Common myeloid progenitor, CD34-positive (primary cell): Measurements from ENCODE around the gene SFMBT1.
"Not testable (repeated sequence)": the region's sequence is repeated elsewhere in the genome, so short reads cannot be mapped to it uniquely, and the experiment has no call there.

Experiments used
- CTCF ChIA-PET: fragments of 350-600 bp; sonication (Branson Sonifier 250); formaldehyde crosslinking; loops from one replicate; lab custom pipeline; 2021; ENCODE audit warnings: antibody characterized with exemption; lab: Charles Lee
- POLR2A ChIA-PET: fragments of 350-600 bp; sonication (Branson Sonifier 250); formaldehyde crosslinking; loops from one replicate; lab custom pipeline; 2021; ENCODE audit warnings: antibody characterized with exemption; lab: Charles Lee
- DNase-seq, 3 donors: peaks; one replicate each; pipeline versions ENCODE4 v3.0.0 to v3.0.0-alpha.2; 2013
- H3K27ac ChIP-seq, 2 experiments: 1 replicate in 1 of 2; 2 replicates in 1 of 2; pipeline ENCODE4 v1.7.0; 2013; ENCODE audit warnings: inconsistent platforms in 2 of 2, low read length in 2 of 2, mild to moderate bottlenecking in 2 of 2, low read depth in 1 of 2, moderate library complexity in 1 of 2; ENCODE audit not compliant: severe bottlenecking in 2 of 2, insufficient read depth in 1 of 2, poor library complexity in 1 of 2
- H3K27me3 ChIP-seq, 5 experiments: replicated peaks in 2 of 5; 1 replicate in 3 of 5; 2 replicates in 2 of 5; pipeline versions ENCODE4 v1.6.1 to v1.7.0; 2013; ENCODE audit warnings: low read length in 4 of 5, mild to moderate bottlenecking in 2 of 5, moderate library complexity in 2 of 5, inconsistent platforms in 1 of 5; ENCODE audit not compliant: insufficient read depth in 5 of 5, control insufficient read depth in 4 of 5
- H3K36me3 ChIP-seq, 4 experiments: 1 replicate in 2 of 4; 2 replicates in 2 of 4; pipeline versions ENCODE4 v1.6.1 to v1.7.0; 2013; ENCODE audit warnings: low read length in 3 of 4, control low read depth in 1 of 4, mild to moderate bottlenecking in 1 of 4; ENCODE audit not compliant: control insufficient read depth in 4 of 4, insufficient read depth in 4 of 4
- H3K4me1 ChIP-seq, 4 experiments: 1 replicate in 3 of 4; 2 replicates in 1 of 4; pipeline versions ENCODE4 v1.6.1 to v1.7.1; 2013; ENCODE audit warnings: low read length in 3 of 4, mild to moderate bottlenecking in 3 of 4, control low read depth in 1 of 4, inconsistent platforms in 1 of 4, moderate library complexity in 1 of 4; ENCODE audit not compliant: control insufficient read depth in 4 of 4, insufficient read depth in 4 of 4; ENCODE audit errors: control extremely low read depth in 1 of 4
- H3K4me3 ChIP-seq, 7 experiments: 1 replicate in 4 of 7; 2 replicates in 3 of 7; pipeline versions ENCODE4 v1.5.1 to v1.7.0; 2013; ENCODE audit warnings: mild to moderate bottlenecking in 7 of 7, low read length in 6 of 7, moderate library complexity in 6 of 7, inconsistent platforms in 2 of 7, low read depth in 2 of 7, control low read depth in 1 of 7; ENCODE audit not compliant: insufficient read depth in 4 of 7, control insufficient read depth in 1 of 7; ENCODE audit errors: extremely low read depth in 1 of 7
- H3K9me3 ChIP-seq, 5 experiments: 1 replicate in 4 of 5; 2 replicates in 1 of 5; pipeline versions ENCODE4 v1.6.1 to v1.7.1; 2013; ENCODE audit warnings: low read length in 4 of 5, mild to moderate bottlenecking in 2 of 5, inconsistent platforms in 1 of 5, low read depth in 1 of 5, moderate library complexity in 1 of 5; ENCODE audit not compliant: control insufficient read depth in 4 of 5, insufficient read depth in 2 of 5; ENCODE audit errors: control extremely low read depth in 1 of 5
- WGBS: methylation state at CpG from one replicate; pipeline ENCODE4 v1.1.5; 2013; ENCODE audit not compliant: insufficient coverage; 5-methylcytosine and 5-hydroxymethylcytosine counted together

The SFMBT1 gene

GRCh38 chr3:53067567-53067966 is 21.7 kb upstream of the SFMBT1 start:
- H3K27ac ChIP-seq: no peak overlapping the region
- POLR2A ChIA-PET: no interaction called here
- peaks cover 0 to 19% (median 3%) of the 10 kb centered on the region in 5 experiments for H3K27me3 ChIP-seq
- no peaks in the 10 kb centered on the region for H3K36me3 ChIP-seq
- H3K9me3 ChIP-seq: no peaks in the 10 kb centered on the region
- WGBS: 100% methylated on average over 3 of the region's 3 CpGs
- CTCF ChIA-PET: interaction anchor here (1.4 kb wide), 1 partner anchor 215 kb away, joined by 3 read pairs; no protein-coding TSS in a partner anchor
- peaks cover 0 to 7% (median 6%) of the 10 kb centered on the region in 4 experiments for H3K4me1 ChIP-seq
- no peak for DNase-seq
- H3K4me3 ChIP-seq: no peak overlapping the region

DNA sequence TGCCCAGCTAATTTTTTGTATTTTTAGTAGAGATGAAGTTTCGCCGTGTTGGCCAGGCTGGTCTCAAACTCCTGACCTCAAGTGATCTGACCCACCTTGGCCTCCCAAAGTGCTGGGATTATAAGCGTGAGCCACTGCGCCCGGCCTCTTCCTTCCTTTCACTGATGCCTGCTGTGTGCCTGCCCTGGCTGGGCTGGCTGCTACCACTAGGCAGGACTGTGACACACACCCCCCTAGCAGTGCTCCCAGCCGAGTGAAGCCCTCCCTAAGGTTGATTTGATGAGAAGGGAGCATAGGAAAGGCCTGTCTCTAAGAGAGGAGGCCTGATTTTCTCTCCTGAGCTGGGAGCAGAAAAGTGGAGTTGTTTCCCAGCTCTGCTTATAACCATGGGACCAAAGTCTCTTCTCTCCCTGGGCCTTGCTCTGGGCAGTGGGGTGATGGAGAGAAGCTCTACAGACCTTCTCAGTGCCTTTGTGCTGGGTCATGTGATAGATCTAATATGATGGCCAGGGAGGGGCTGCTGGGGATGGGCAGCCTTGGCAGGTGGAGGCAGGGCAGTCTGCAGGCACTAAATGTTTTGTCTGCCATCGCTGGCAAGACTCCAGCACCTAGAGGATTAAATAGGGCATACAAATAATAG is 20.1 kb upstream of the SFMBT1 start:
- Histone ChIP-seq H3K27me3 (peaks cover 0 to 26% (median 4%) of the 10 kb centered on the region in 5 experiments), H3K4me1 (no peaks in the 10 kb centered on the region), H3K4me3 (no peak overlapping the region), H3K9me3 (no peaks in the 10 kb centered on the region), H3K36me3 (no peaks in the 10 kb centered on the region), H3K27ac (no peak overlapping the region)
- no peak for DNase-seq
- WGBS: 88% methylated on average over 5 of the region's 7 CpGs
- CTCF ChIA-PET: no interaction called here
- POLR2A ChIA-PET: no interaction called here

- CTCF ChIA-PET: interaction anchor here (1.3 kb wide), 1 partner anchor 10 kb away, joined by 3 read pairs; no protein-coding TSS in a partner anchor
Observed at GRCh38 chr3:53062905-53063304, 17.0 kb upstream of the SFMBT1 start.

GRCh38 chr3:53056442-53056841 is 10.6 kb upstream of the SFMBT1 start:
- Histone ChIP-seq H3K9me3 (no peaks in the 10 kb centered on the region), H3K4me3 (no peak overlapping the region), H3K27me3 (peaks cover 0 to 14% (median 3%) of the 10 kb centered on the region in 5 experiments), H3K36me3 (no peaks in the 10 kb centered on the region), H3K4me1 (no peaks in the 10 kb centered on the region), H3K27ac (no peak overlapping the region)
- ChIA-PET CTCF (interaction anchor here (1.6 to 1.9 kb wide), 3 partner anchors 9 to 205 kb away, joined by 4 to 11 read pairs (median 8); no protein-coding TSS in a partner anchor), POLR2A (no interaction called here)
- WGBS: no CpG with 5 or more reads among the region's 2 CpGs
- peak in 1 of 3 donors; percentile 23 for DNase-seq

More at GRCh38 chr3:53062905-53063304, 17.0 kb upstream of the SFMBT1 start:
- Histone ChIP-seq H3K36me3 (no peaks in the 10 kb centered on the region), H3K27me3 (peaks cover 0 to 25% (median 4%) of the 10 kb centered on the region in 5 experiments), H3K4me3 (no peak overlapping the region), H3K4me1 (no peaks in the 10 kb centered on the region), H3K27ac (no peak overlapping the region), H3K9me3 (no peaks in the 10 kb centered on the region)
- POLR2A ChIA-PET: no interaction called here
- WGBS: no CpG with 5 or more reads among the region's 2 CpGs
- DNase-seq: no peak

DNA sequence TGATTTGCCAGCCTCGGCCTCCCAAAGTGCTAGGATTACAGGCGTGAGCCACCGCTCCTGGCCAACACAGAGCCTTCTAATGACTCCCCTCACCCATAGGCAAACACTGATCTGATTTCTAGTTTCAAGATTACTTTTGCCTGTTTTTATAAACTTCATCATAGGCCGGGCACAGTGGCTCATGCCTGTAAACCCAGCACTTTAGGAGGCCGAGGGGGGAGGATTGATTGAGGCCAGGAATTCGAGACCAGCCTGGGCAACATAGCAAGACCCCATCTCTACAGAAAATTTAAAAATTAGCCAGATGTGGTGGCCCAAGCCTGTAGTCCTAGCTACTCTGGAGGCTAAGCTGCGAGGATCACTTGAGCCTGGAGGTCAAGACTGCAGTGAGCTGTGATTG is 8.4 kb upstream of the SFMBT1 start:
- H3K4me3 ChIP-seq, POLR2A ChIA-PET, H3K9me3 ChIP-seq, DNase-seq, H3K36me3 ChIP-seq, H3K27ac ChIP-seq, H3K4me1 ChIP-seq: not testable (repeated sequence)
- peaks cover 0 to 19% (median 4%) of the 10 kb centered on the region in 5 experiments for H3K27me3 ChIP-seq
- CTCF ChIA-PET: interaction anchor here (1.3 kb wide), 1 partner anchor 16 kb away, joined by 3 read pairs; no protein-coding TSS in a partner anchor
- WGBS: 99% methylated on average over 6 of the region's 7 CpGs

- Histone ChIP-seq H3K36me3 (no peaks in the 10 kb centered on the region), H3K9me3 (no peaks in the 10 kb centered on the region), H3K27ac (no peak overlapping the region), H3K4me3 (no peak overlapping the region), H3K27me3 (peaks cover 0 to 37% (median 13%) of the 10 kb centered on the region in 5 experiments), H3K4me1 (peaks cover 0 to 1% (median under 1%) of the 10 kb centered on the region in 4 experiments)
- 92% methylated on average over 2 of the region's 2 CpGs for WGBS
- ChIA-PET POLR2A (no interaction called here), CTCF (interaction anchor here (0.9 to 1.5 kb wide), 2 partner anchors 10 to 25 kb away, joined by 3 read pairs; no protein-coding TSS in a partner anchor)
- DNase-seq: no peak
Observed at GRCh38 chr3:53051929-53052328, 6.1 kb upstream of the SFMBT1 start.

GRCh38 chr3:53049987-53050386 is 4.1 kb upstream of the SFMBT1 start:
- Histone ChIP-seq H3K27me3 (peaks cover 0 to 45% (median 14%) of the 10 kb centered on the region in 5 experiments), H3K4me1 (peaks cover 0 to 12% (median 10%) of the 10 kb centered on the region in 4 experiments), H3K4me3 (no peak overlapping the region), H3K36me3 (no peaks in the 10 kb centered on the region), H3K9me3 (no peaks in the 10 kb centered on the region), H3K27ac (no peak overlapping the region)
- ChIA-PET POLR2A (no interaction called here), CTCF (interaction anchor here (1.2 kb wide), 1 partner anchor 21 kb away, joined by 3 read pairs; no protein-coding TSS in a partner anchor)
- 96% methylated on average over 8 of the region's 8 CpGs for WGBS
- no peak for DNase-seq
